HepG2 (cell line): ENCODE measurements around the gene ZFP36L2. TPM values are rescaled to one million over a fixed set of nuclear protein-coding genes. Genes with fewer than 3 reads are reported as not detected.

Experiments
- ATAC-seq: fragments of 200-7000 bp; cut with Tn5 transposase; 3 replicates; pipeline ENCODE4 v1.9.1; 2020; ENCODE audit warnings: mild to moderate bottlenecking, moderate library complexity
- BruUV-seq: library from RNA; stranded (reverse); fragments of 400-500 nt; replicated peaks from 2 replicates; lab custom pipeline; 2021; lab: Mats Ljungman, UMichigan
- CTCF ChIA-PET: fragments of 300-600 bp; formaldehyde crosslinking; extraction: SDS; loops from one replicate; lab custom pipeline; 2021; ENCODE audit warnings: low total read pairs, inconsistent platforms, low intra/inter-chr PET ratio; lab: Yijun Ruan, JAX
- POLR2A ChIA-PET: fragments of 350-600 bp; sonication (Branson Sonifier 250); formaldehyde crosslinking; loops from one replicate; lab custom pipeline; 2020; ENCODE audit warnings: antibody characterized with exemption, inconsistent platforms; lab: Yijun Ruan, JAX
- DNase-seq: peaks from one replicate; pipeline ENCODE4 v3.0.0-alpha.2; 2015; ENCODE audit warnings: low spot score
- FAIRE-seq: peaks from 3 replicates; lab custom pipeline; 2011; peaks lifted over from hg19 to GRCh38; lab: Jason Lieb, UNC
- H2AFZ ChIP-seq: one replicate; pipeline ENCODE4 v1.6.1; 2011; ENCODE audit warnings: low read length, inconsistent platforms
- H3K27ac ChIP-seq: fragments of 300-600 bp; 3 replicates; pipeline ENCODE4 v1.8.0; 2011; ENCODE audit warnings: mixed run types, mild to moderate bottlenecking, mixed read lengths, low read length, inconsistent platforms; ENCODE audit not compliant: insufficient read depth; ENCODE audit errors: extremely low read length
- H3K27me3 ChIP-seq, 2 experiments: fragments of 200-600 bp in 1 of 2; 2 replicates in 1 of 2; 3 replicates in 1 of 2; pipeline versions ENCODE4 v1.6.0 to v1.8.0; 2011; ENCODE audit warnings: low read length in 2 of 2, mild to moderate bottlenecking in 2 of 2, moderate library complexity in 2 of 2, inconsistent platforms in 1 of 2; ENCODE audit not compliant: insufficient read depth in 2 of 2, control insufficient read depth in 1 of 2
- H3K36me3 ChIP-seq, 2 experiments: fragments of 200-600 bp in 1 of 2; replicated peaks in 1 of 2; 2 replicates in 1 of 2; 3 replicates in 1 of 2; pipeline versions ENCODE4 v1.5.1 to v1.8.0; 2011; ENCODE audit warnings: low read length in 2 of 2, inconsistent platforms in 1 of 2; ENCODE audit not compliant: insufficient read depth in 2 of 2, control insufficient read depth in 1 of 2
- H3K4me1 ChIP-seq: 2 replicates; pipeline ENCODE4 v1.5.1; 2012; ENCODE audit warnings: low read length, inconsistent platforms; ENCODE audit not compliant: insufficient read depth
- H3K4me2 ChIP-seq: 2 replicates; pipeline ENCODE4 v1.6.0; 2011; ENCODE audit warnings: low read depth, low read length, inconsistent platforms
- H3K4me3 ChIP-seq, 3 experiments: fragments of 200-600 bp in 1 of 3; sonication (generic), shearing (Covaris generic) in 1 of 3; replicated peaks in 1 of 3; 2 replicates each; pipeline ENCODE4 v1.5.1; 2011 to 2016; ENCODE audit warnings: low read length in 3 of 3, inconsistent platforms in 2 of 3, low read depth in 2 of 3, mild to moderate bottlenecking in 2 of 3, control low read depth in 1 of 3, mixed read lengths in 1 of 3; ENCODE audit not compliant: insufficient read depth in 1 of 3
- H3K79me2 ChIP-seq: one replicate; pipeline ENCODE4 v1.6.1; 2011; ENCODE audit warnings: low read length, inconsistent platforms; ENCODE audit not compliant: insufficient read depth
- H3K9ac ChIP-seq: 2 replicates; pipeline ENCODE4 v1.6.0; 2011; ENCODE audit warnings: mild to moderate bottlenecking, low read depth, low read length, inconsistent platforms; ENCODE audit not compliant: insufficient read depth
- H3K9me3 ChIP-seq: 2 replicates; pipeline ENCODE4 v1.5.1; 2012; ENCODE audit warnings: mild to moderate bottlenecking, low read length
- H4K20me1 ChIP-seq: 2 replicates; pipeline ENCODE4 v1.6.0; 2011; ENCODE audit warnings: inconsistent platforms, mild to moderate bottlenecking, low read length, moderate library complexity; ENCODE audit not compliant: insufficient read depth
- CSRNP1 ChIP-seq: sonication (generic); formaldehyde crosslinking; IDR thresholded peaks from 2 replicates; pipeline ENCODE4 v1.8.1; 2023; ENCODE audit warnings: mild to moderate bottlenecking, missing genetic modification reagents
- DMAP1 ChIP-seq: IDR thresholded peaks from 2 replicates; pipeline ENCODE4 v1.6.1; 2016
- HMG20B ChIP-seq: conservative IDR thresholded peaks from 2 replicates; pipeline ENCODE4 v1.6.1; 2016; ENCODE audit warnings: missing genetic modification reagents, missing compliant biosample characterization
- LCORL ChIP-seq, 2 experiments: fragments of 450-650 bp in 1 of 2; sonication (generic) in 1 of 2; formaldehyde crosslinking in 1 of 2; IDR thresholded peaks; 2 replicates each; pipeline versions ENCODE4 v1.5.0 to v1.6.1; 2017 to 2020; ENCODE audit warnings: antibody characterized with exemption in 1 of 2, missing genetic modification reagents in 1 of 2
- MLLT10 ChIP-seq: sonication (generic); formaldehyde crosslinking; IDR thresholded peaks from 2 replicates; pipeline ENCODE4 v1.4.0; 2020; ENCODE audit warnings: missing genetic modification reagents
- MTF1 ChIP-seq: sonication (generic); formaldehyde crosslinking; IDR thresholded peaks from 2 replicates; pipeline ENCODE4 v1.5.0; 2020; ENCODE audit warnings: missing genetic modification reagents
- NBN ChIP-seq: fragments of 450-650 bp; conservative IDR thresholded peaks from 2 replicates; pipeline ENCODE4 v1.6.1; 2017
- NCOA5 ChIP-seq: sonication (generic); formaldehyde crosslinking; IDR thresholded peaks from 2 replicates; pipeline ENCODE4 v1.4.0; 2020; ENCODE audit warnings: missing genetic modification reagents
- SAFB2 ChIP-seq: sonication (generic); formaldehyde crosslinking; IDR thresholded peaks from 2 replicates; pipeline ENCODE4 v1.5.1; 2020; ENCODE audit warnings: missing genetic modification reagents, low read depth, mild to moderate bottlenecking, borderline replicate concordance
- SRY ChIP-seq: sonication (generic); formaldehyde crosslinking; IDR thresholded peaks from 2 replicates; pipeline ENCODE4 v1.8.0; 2022; ENCODE audit warnings: mild to moderate bottlenecking, missing genetic modification reagents
- TBX3 ChIP-seq: fragments of 450-650 bp; IDR thresholded peaks from 2 replicates; pipeline ENCODE4 v1.6.1; 2017; ENCODE audit warnings: antibody characterized with exemption, mild to moderate bottlenecking, inconsistent platforms, borderline replicate concordance
- ZBTB2 ChIP-seq: sonication (generic); formaldehyde crosslinking; IDR thresholded peaks from 2 replicates; pipeline ENCODE4 v1.8.0; 2022; ENCODE audit warnings: low read depth, missing genetic modification reagents
- ZBTB34 ChIP-seq: sonication (generic); formaldehyde crosslinking; IDR thresholded peaks from 2 replicates; pipeline ENCODE4 v1.8.0; 2022; ENCODE audit warnings: mild to moderate bottlenecking, missing genetic modification reagents
- ZMYM4 ChIP-seq: sonication (generic); formaldehyde crosslinking; IDR thresholded peaks from 2 replicates; pipeline ENCODE4 v1.8.1; 2023; ENCODE audit warnings: mild to moderate bottlenecking, missing genetic modification reagents
- ZNF160 ChIP-seq: sonication (generic); formaldehyde crosslinking; IDR thresholded peaks from 2 replicates; pipeline ENCODE4 v1.8.0; 2022; ENCODE audit warnings: mild to moderate bottlenecking, inconsistent platforms, missing genetic modification reagents
- ZNF230 ChIP-seq: sonication (generic); formaldehyde crosslinking; IDR thresholded peaks from 2 replicates; pipeline ENCODE4 v1.4.0; 2020; ENCODE audit warnings: mild to moderate bottlenecking, missing genetic modification reagents
- ZNF431 ChIP-seq: sonication (generic); formaldehyde crosslinking; IDR thresholded peaks from 2 replicates; pipeline ENCODE4 v1.9.0; 2022; ENCODE audit warnings: missing genetic modification reagents, low read depth, mild to moderate bottlenecking, borderline replicate concordance
- ZNF446 ChIP-seq: sonication (generic); formaldehyde crosslinking; IDR thresholded peaks from 2 replicates; pipeline ENCODE4 v1.5.0; 2020; ENCODE audit warnings: mild to moderate bottlenecking, missing genetic modification reagents
- ZNF501 ChIP-seq: sonication (generic); formaldehyde crosslinking; IDR thresholded peaks from 2 replicates; pipeline ENCODE4 v1.5.1; 2020; ENCODE audit warnings: mild to moderate bottlenecking, moderate library complexity, missing genetic modification reagents
- ZNF670 ChIP-seq: sonication (generic); formaldehyde crosslinking; IDR thresholded peaks from 2 replicates; pipeline ENCODE4 v1.8.0; 2022; ENCODE audit warnings: mild to moderate bottlenecking, missing genetic modification reagents, borderline replicate concordance
- WGBS: methylation state at CpG from one replicate; pipeline ENCODE4 v1.1.6; 2017; ENCODE audit warnings: low lambda C conversion rate; 5-methylcytosine and 5-hydroxymethylcytosine counted together
- in situ Hi-C: cut with HindIII; loops from 2 replicates; pipeline ENCODE4 v1.10.0; 2017; ENCODE audit warnings: low pct_unique_long_range_greater_than_20kb; ENCODE audit not compliant: extremely low pct_ligation_motif_present
- intact Hi-C: fragments of 100-400 bp; cut with micrococcal nuclease; formaldehyde crosslinking; loops from one replicate; pipeline ENCODE4 v1.10.0; 2022; ENCODE audit not compliant: unreplicated experiment
- polyA plus RNA-seq, 8 experiments: library from polyadenylated mRNA; depleted of rRNA in 3 of 8; stranded (reverse) in 7 of 8; unstranded in 1 of 8; fragments of >200 nt; fragmentation: Illumina TruSeq in 4 of 8; extraction: Trizol in 4 of 8; gene quantifications; 2 replicates each; pipeline versions ENCODE4 v1.2.1 to v1.2.3, GENCODE V29; 2011 to 2016; ENCODE audit warnings: low read depth in 4 of 8, missing spikeins in 1 of 8, mixed read lengths in 1 of 8; ENCODE audit not compliant: insufficient read depth in 1 of 8
- total RNA-seq, 5 experiments: library from RNA; depleted of rRNA; stranded (reverse); fragments of >200 nt; fragmentation: Illumina TruSeq; extraction: Trizol; gene quantifications; 2 replicates each; pipeline ENCODE4 v1.2.3, GENCODE V29; 2016; ENCODE audit warnings: low read depth in 1 of 5

Gene ZFP36L2
- total and polyA plus RNA-seq, 2 of the 13 experiments (the other 11 are each of a cell fraction or from before 2014, with no cell fraction given): 11.2 to 21.8 TPM

GRCh38 chr2:43230951-43231827 is 4.8 kb upstream of the ZFP36L2 start:
- Histone ChIP-seq H2AFZ (no peak overlapping the region), H4K20me1 (no peaks in the 10 kb centered on the region; the same call in 1 of the 2 replicates), H3K36me3 (peaks cover 0 to 11% of the 10 kb centered on the region in 2 experiments; a peak in 2 of 5 replicates), H3K9me3 (no peaks in the 10 kb centered on the region), H3K27ac (peak overlapping the region; percentile 22), H3K27me3 (no peaks in the 10 kb centered on the region), H3K4me2 (no peak overlapping the region), H3K4me1 (peaks cover 46% of the 10 kb centered on the region), H3K4me3 (no peak overlapping the region), H3K9ac (no peak overlapping the region), H3K79me2 (peaks cover 3% of the 10 kb centered on the region)
- ChIA-PET CTCF (interaction anchor here (2.9 to 3.1 kb wide), 2 partner anchors 253 to 403 kb away, joined by 14 to 17 read pairs; no protein-coding TSS in a partner anchor), POLR2A (interaction anchor here (1.0 to 1.4 kb wide), 2 partner anchors 9 to 10 kb away, joined by 3 read pairs; no protein-coding TSS in a partner anchor)
- intact Hi-C loops (loop anchor here (1.0 kb wide), 1 partner anchor 253 kb away; no protein-coding TSS in a partner anchor), in situ Hi-C loops (loop anchor here (5.0 kb wide), 1 partner anchor 251 kb away; no protein-coding TSS in a partner anchor)
- ATAC-seq (no peak), DNase-seq (no peak), FAIRE-seq (peak; percentile 47)
- 84% methylated on average over 7 of the region's 7 CpGs for WGBS
- no TSS peak for BruUV-seq
- TF ChIP-seq NCOA5: no peak
- TF ChIP-seq SRY (CRISPR knock-in tag): no peak
- TF ChIP-seq ZMYM4 (CRISPR knock-in tag): peak; percentile 61
- no peak for TF ChIP-seq CSRNP1
- TF ChIP-seq LCORL (IDR thresholded peaks at IDR 0.05): no peak
- TF ChIP-seq LCORL (CRISPR knock-in tag; IDR thresholded peaks at IDR 0.05): peak; percentile 26; the same call in 1 of the 2 replicates
- TF ChIP-seq ZNF446: 0 out of 2 replicates have a peak, but pooled peaks have one; percentile 32
- TF ChIP-seq DMAP1 (CRISPR knock-in tag): no peak
- TF ChIP-seq MTF1 (CRISPR knock-in tag): no peak
- TF ChIP-seq ZBTB2 (CRISPR knock-in tag): no peak
- no peak for TF ChIP-seq ZNF160 (CRISPR knock-in tag)
- TF ChIP-seq NBN: no peak
- no peak for TF ChIP-seq HMG20B (CRISPR knock-in tag)
- TF ChIP-seq ZNF230 (CRISPR knock-in tag): no peak
- no peak for TF ChIP-seq TBX3
- no peak for TF ChIP-seq SAFB2 (CRISPR knock-in tag)
- TF ChIP-seq ZBTB34 (CRISPR knock-in tag): no peak
- TF ChIP-seq ZNF431: no peak
- peak; percentile 66 for TF ChIP-seq ZNF501 (CRISPR knock-in tag)
- no peak for TF ChIP-seq MLLT10 (CRISPR knock-in tag)
- TF ChIP-seq ZNF670 (CRISPR knock-in tag): no peak
